Panc1 (cell line): ENCODE measurements around the gene ZBTB14. TPM values are rescaled to one million over a fixed set of nuclear protein-coding genes. Genes with fewer than 3 reads are reported as not detected.

Experiments used
- ATAC-seq: fragments of 200-7000 bp; cut with Tn5 transposase; 2 replicates; pipeline ENCODE4 v1.9.1; 2020; ENCODE audit warnings: mild to moderate bottlenecking, moderate library complexity
- BruUV-seq: library from RNA; stranded (reverse); fragments of 400-500 nt; replicated peaks from 2 replicates; lab custom pipeline; 2021; lab: Mats Ljungman, UMichigan
- CTCF ChIA-PET: fragments of 300-600 bp; sonication (Branson Sonifier 250); formaldehyde crosslinking; loops from one replicate; lab custom pipeline; 2022; ENCODE audit warnings: antibody characterized with exemption; lab: Charles Lee
- POLR2A ChIA-PET: fragments of 300-600 bp; sonication (Branson Sonifier 250); formaldehyde crosslinking; loops from one replicate; lab custom pipeline; 2022; ENCODE audit warnings: antibody characterized with exemption; lab: Charles Lee
- DNase-seq: peaks from one replicate; pipeline ENCODE4 v3.0.0-alpha.2; 2010; ENCODE audit warnings: low read depth, low spot score
- H3K27ac ChIP-seq: 2 replicates; pipeline ENCODE4 v1.5.1; 2011; ENCODE audit warnings: mild to moderate bottlenecking, low read length, inconsistent platforms
- H3K27me3 ChIP-seq: fragments of 200-500 bp; sonication (Bioruptor generic); 2 replicates; pipeline ENCODE4 v1.6.0; 2014; ENCODE audit warnings: low read length, inconsistent platforms; ENCODE audit not compliant: control insufficient read depth, insufficient read depth
- H3K36me3 ChIP-seq: fragments of 200-500 bp; sonication (Bioruptor generic); 2 replicates; pipeline ENCODE4 v1.5.1; 2014; ENCODE audit warnings: inconsistent platforms, mild to moderate bottlenecking, low read length, moderate library complexity; ENCODE audit not compliant: control insufficient read depth, insufficient read depth
- H3K4me1 ChIP-seq: 2 replicates; pipeline ENCODE4 v1.5.1; 2011; ENCODE audit warnings: inconsistent platforms, mild to moderate bottlenecking, low read length, moderate library complexity; ENCODE audit not compliant: control insufficient read depth, insufficient read depth
- H3K4me3 ChIP-seq, 2 experiments: 2 replicates each; pipeline ENCODE4 v1.5.1; 2011 to 2012; ENCODE audit warnings: low read depth in 2 of 2, low read length in 2 of 2, mild to moderate bottlenecking in 2 of 2, inconsistent platforms in 1 of 2, moderate library complexity in 1 of 2
- H3K9me3 ChIP-seq: fragments of 200-500 bp; sonication (Bioruptor generic); 2 replicates; pipeline ENCODE4 v1.5.1; 2014; ENCODE audit warnings: low read depth, mild to moderate bottlenecking, inconsistent platforms, low read length, moderate library complexity; ENCODE audit not compliant: control insufficient read depth, insufficient read depth
- POLR2AphosphoS5 ChIP-seq: IDR thresholded peaks from 2 replicates; pipeline ENCODE4 v1.6.1; 2012; ENCODE audit warnings: mild to moderate bottlenecking, low read depth, low read length, moderate library complexity
- REST ChIP-seq, 2 experiments: IDR thresholded peaks; 2 replicates each; pipeline ENCODE4 v1.6.1; 2011 to 2012; ENCODE audit warnings: low read depth in 2 of 2, control low read depth in 1 of 2, low read length in 1 of 2, mild to moderate bottlenecking in 1 of 2, moderate library complexity in 1 of 2; ENCODE audit not compliant: insufficient read depth in 1 of 2
- SIN3A ChIP-seq: IDR thresholded peaks from 2 replicates; pipeline ENCODE4 v1.6.1; 2012; ENCODE audit warnings: low read depth, mild to moderate bottlenecking, low read length, moderate library complexity, borderline replicate concordance; ENCODE audit not compliant: insufficient read depth
- TCF7L2 ChIP-seq: IDR thresholded peaks from 2 replicates; pipeline ENCODE4 v1.6.1; 2011; ENCODE audit warnings: mild to moderate bottlenecking, low read depth, low read length, inconsistent platforms
- in situ Hi-C: cut with HindIII; loops from 2 replicates; pipeline ENCODE4 v1.10.0; 2016; ENCODE audit warnings: low sequenced_read_pairs, low pct_unique_long_range_greater_than_20kb
- intact Hi-C: fragments of 100-400 bp; cut with micrococcal nuclease; formaldehyde crosslinking; loops from one replicate; pipeline ENCODE4 v1.10.0; 2022; ENCODE audit not compliant: unreplicated experiment
- total RNA-seq: library from RNA; stranded (reverse); gene quantifications from one replicate; pipeline ENCODE4 v1.2.1, GENCODE V29; 2021; ENCODE audit not compliant: unreplicated experiment
- TF ChIP-seq, protein P1 (sequence below): fragments of 450-650 bp; IDR thresholded peaks from 2 replicates; pipeline ENCODE4 v1.5.1; 2017; ENCODE audit warnings: mild to moderate bottlenecking

The ZBTB14 gene
- total RNA-seq, 1 experiment from 2014 or later = 12.6 TPM

DNA sequence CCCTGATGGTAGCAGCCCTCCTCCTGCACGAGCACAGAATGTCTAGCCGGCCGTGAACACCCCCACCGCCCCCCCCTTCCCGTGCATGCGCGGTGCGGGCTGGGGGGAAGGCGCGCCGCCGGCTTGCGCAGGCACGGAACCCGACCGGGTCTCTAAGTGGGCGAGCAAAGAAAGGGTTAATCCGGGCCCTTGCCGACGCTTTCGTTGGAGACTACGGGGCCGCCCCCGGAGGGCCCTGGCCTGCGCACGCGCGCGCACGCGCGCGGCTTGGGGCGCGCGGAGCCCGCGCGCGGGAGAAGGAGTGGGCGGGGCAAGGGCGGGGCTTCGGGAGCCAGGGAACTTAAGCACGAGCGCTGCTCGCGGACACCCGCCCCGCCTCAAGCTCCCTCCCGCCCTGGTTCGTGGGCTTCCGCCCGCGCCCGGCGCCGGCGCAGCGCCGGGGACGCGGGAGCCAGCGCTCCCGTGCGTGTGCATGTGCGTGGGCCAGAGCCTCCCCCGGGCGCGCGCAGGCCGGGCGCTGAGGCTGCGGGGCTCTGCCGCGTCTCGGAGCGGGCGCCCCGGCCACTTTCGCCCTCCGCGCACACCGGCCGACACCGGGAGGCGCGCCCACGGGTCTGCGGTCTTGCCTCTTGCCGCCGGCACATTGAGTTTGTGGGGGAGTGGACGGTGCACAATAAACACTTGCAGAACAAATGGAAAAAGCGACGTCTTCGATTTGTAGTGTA lies 617 bp upstream of the ZBTB14 start:
- peaks cover 2% of the 10 kb centered on the region; the same call in 1 of the 2 replicates for H3K27me3 ChIP-seq
- ATAC-seq (peak; percentile 84), DNase-seq (peak; percentile 78)
- peaks cover 5% of the 10 kb centered on the region; the same call in 1 of the 2 replicates for H3K4me1 ChIP-seq
- intact Hi-C loops = loop anchor here (5.0 kb wide), 1 partner anchor 59 kb away; no protein-coding TSS in a partner anchor
- peak overlapping the region; percentile 81 for H3K27ac ChIP-seq
- H3K9me3 ChIP-seq = no peaks in the 10 kb centered on the region
- peaks cover 2% of the 10 kb centered on the region; the same call in 1 of the 2 replicates for H3K36me3 ChIP-seq
- peak overlapping the region; percentile 67 to 81 for H3K4me3 ChIP-seq
- TF ChIP-seq, protein P1, sequence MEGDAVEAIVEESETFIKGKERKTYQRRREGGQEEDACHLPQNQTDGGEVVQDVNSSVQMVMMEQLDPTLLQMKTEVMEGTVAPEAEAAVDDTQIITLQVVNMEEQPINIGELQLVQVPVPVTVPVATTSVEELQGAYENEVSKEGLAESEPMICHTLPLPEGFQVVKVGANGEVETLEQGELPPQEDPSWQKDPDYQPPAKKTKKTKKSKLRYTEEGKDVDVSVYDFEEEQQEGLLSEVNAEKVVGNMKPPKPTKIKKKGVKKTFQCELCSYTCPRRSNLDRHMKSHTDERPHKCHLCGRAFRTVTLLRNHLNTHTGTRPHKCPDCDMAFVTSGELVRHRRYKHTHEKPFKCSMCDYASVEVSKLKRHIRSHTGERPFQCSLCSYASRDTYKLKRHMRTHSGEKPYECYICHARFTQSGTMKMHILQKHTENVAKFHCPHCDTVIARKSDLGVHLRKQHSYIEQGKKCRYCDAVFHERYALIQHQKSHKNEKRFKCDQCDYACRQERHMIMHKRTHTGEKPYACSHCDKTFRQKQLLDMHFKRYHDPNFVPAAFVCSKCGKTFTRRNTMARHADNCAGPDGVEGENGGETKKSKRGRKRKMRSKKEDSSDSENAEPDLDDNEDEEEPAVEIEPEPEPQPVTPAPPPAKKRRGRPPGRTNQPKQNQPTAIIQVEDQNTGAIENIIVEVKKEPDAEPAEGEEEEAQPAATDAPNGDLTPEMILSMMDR = no peak
- TF ChIP-seq POLR2AphosphoS5 (peak; percentile 44; the same call in 1 of the 2 replicates), SIN3A (no peak; the same call in 1 of the 2 replicates)
- in situ Hi-C loops = no loop called here
- POLR2A ChIA-PET = interaction anchor here (0.6 to 0.8 kb wide), 2 partner anchors 59 to 158 kb away, joined by 4 to 6 read pairs; no protein-coding TSS in a partner anchor
- CTCF ChIA-PET = interaction anchor here (0.6 kb wide), 1 partner anchor 278 kb away, joined by 10 read pairs; no protein-coding TSS in a partner anchor
- no TSS peak for BruUV-seq

DNA sequence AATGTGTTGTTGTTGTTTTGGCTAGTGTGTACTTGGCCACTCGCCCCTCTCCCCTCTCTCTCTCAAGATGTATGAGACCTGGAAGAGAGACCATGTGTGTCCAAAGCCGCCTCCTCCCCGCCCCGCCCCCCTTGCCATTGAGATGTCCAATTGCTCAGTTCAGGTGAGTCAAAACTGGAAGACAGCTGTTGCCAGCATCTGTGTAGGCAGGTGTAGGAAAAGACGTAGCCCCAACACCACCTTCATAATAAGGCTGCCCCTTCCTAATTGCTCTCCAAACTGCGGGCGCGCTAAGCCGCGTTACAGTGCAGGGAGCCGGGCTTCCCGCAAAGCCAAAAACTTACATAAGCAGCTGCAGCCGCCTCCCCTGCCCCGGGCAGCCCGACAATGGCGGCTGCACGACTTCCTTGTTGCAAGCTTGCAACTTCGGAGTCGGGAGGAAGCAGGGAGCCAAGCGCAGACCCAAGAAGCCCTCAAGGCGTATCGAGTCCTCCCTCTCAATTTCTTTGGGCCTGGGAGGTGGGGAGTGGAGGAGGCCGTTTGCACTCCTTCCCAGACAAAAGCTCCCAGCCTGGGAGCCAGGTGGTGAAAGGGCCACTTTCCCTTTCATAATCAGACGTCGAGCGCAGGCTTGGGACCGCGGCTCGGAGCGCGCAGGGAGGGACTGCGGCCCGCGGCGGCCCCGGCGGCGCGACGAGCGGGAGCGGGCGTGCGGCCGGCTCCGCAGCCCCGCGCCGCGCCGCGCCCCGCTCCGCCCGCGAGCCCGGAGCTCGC lies 882 bp downstream of the ZBTB14 start:
- ChIA-PET CTCF (no interaction called here), POLR2A (no interaction called here)
- in situ Hi-C loops (no loop called here), intact Hi-C loops (loop anchor here (5.0 kb wide), 1 partner anchor 57 kb away; no protein-coding TSS in a partner anchor)
- Histone ChIP-seq H3K4me3 (peak overlapping the region; percentile 74 to 80), H3K27ac (peak overlapping the region; percentile 81), H3K36me3 (peaks cover 5% of the 10 kb centered on the region), H3K4me1 (peaks cover 5% of the 10 kb centered on the region; the same call in 1 of the 2 replicates), H3K27me3 (no peaks in the 10 kb centered on the region), H3K9me3 (no peaks in the 10 kb centered on the region)
- DNase-seq (no peak), ATAC-seq (peak; percentile 8)
- BruUV-seq = no TSS peak
- no peak for TF ChIP-seq TCF7L2
- TF ChIP-seq, protein P1 = no peak
- TF ChIP-seq REST (IDR thresholded peaks at IDR 0.05; ENCODE audit: insufficient read depth in 1 of 2, low read depth in 2 of 2, low read length in 1 of 2) = no peak
- TF ChIP-seq POLR2AphosphoS5 = no peak
- TF ChIP-seq SIN3A = no peak
